Activated naive CD8-positive, alpha-beta T cell treated with anti-CD3 and anti-CD28 coated beads, Interleukin-2, amount 50 U/mL, for 16 hours (primary cell): ENCODE data around the gene PHF24.
"Not testable (repeated sequence)": the region's sequence is repeated elsewhere in the genome, so short reads cannot be mapped to it uniquely, and the experiment has no call there.

Source experiments
- DNase-seq: peaks from one replicate; pipeline ENCODE4 v3.0.0-alpha.2; 2020; ENCODE audit warnings: low read depth, low spot score

Gene PHF24

DNA sequence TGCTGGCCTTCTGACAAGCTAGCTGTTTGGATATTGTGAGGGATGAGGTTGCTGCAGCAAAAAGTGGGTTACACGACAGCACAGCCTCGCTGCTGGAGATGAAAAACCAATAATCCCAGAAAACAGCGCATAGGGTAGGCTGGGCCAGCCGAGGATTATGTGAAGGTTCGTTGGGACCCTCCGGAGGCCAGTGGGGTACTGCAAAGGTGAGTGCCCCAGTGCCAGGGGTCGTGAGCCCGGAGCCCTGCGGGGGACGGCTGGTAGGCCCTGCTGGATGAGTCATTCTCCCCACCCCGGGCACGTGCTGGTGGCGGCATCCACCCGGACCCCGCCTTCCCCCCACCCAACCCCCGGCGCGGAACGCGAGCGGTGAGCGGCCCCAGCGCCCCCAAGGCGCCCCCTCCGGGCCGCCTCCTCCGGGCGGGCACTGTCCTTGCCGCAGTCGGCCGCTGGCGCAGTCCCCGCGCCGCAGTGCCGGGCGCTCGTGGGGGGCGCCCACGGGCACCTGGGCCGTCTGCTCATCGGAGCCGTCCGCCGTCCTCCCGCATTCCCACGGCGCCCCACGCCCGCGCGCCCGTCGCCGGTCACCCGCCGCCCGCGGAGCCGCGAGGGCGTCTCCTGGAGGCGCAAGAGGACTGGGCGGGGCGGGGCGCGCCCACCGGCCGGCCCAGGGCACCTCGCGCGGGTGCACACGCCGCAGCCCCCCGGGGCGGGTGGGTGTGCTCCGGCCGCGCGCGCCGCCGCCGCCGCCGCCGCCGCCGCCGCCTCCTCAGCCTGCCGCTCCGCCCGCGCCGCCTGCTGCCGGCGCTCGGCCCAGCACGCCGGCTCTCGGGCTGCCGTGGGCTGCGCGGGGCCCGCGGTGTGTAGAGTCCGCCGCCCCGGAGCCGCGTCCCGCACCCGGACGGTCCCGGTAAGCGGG, at the start of gene PHF24:
TSS of gene PHF24 (plus strand) at position 794 of the 919 bp plus-strand sequence. CDS start 13,014 bp downstream, outside the sequence.
- DNase-seq, result no peak

DNA sequence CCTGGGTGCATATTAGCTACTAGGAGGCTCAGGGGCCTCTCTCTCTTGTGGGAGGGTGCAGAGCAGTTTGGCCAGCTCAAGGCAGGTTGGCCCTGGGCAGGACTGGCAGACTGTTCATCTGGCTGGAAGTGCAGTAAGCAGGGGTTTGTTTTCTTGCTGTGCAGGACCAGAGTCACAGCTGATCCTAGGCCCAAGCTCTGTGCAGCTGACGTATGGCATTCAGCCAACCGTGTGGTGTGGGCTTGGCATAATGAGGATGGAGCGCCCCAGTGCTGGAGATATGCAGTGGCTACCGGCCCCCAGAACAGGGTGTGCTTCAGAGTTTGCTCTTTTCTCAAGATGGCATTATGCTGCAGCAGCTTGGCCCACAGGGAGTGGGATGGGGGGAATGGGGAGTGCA, 31.0 kb upstream of the PHF24 start:
- no peak for DNase-seq

DNA sequence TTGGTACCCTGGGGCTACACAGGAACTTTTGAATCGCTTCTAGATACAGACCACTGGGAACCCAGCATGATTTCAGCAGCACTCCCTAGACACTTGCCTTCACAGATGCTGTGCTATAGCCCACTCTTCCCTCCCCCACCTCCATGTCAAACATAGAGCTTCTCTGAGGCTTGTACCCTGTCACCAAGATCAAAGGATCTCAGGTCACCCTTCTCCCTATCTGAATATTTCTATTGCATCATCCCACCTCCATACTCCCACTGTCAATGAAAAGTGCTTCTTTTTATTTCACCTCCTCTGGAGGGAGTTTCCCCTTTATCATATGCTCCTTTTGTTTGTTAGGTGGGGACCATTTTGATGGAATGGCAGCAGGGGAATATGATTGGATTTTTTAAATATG, 29.2 kb upstream of the PHF24 start:
- DNase-seq, result no peak

DNA sequence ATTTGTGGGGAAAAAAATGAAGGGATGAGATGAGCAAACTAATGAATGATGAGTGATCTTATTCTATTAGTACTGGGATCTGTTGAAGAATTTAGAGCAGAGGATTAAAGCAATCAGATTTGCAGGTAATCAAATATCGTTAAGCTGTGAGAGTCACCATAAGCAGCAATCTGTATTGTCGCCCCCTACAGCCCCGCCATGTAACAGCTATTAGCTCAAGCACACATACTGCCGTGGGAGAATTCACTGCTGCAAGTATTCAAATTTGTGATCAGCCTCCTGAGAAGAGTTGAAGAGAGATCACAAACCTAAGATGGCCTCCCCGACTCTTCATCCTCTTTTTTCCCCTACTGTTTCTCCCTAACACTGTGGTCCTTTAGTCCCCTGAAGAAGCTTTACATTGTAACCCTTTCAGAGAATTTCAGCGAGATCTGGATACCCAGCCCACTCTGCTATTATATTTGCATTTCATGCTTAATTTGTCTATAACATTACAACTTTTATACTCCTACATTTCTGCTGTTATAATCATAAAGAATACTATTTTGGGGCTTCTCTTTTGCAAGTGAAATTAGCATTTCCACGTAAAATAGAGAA, 28.5 kb upstream of the PHF24 start:
- DNase-seq, result no peak

DNA sequence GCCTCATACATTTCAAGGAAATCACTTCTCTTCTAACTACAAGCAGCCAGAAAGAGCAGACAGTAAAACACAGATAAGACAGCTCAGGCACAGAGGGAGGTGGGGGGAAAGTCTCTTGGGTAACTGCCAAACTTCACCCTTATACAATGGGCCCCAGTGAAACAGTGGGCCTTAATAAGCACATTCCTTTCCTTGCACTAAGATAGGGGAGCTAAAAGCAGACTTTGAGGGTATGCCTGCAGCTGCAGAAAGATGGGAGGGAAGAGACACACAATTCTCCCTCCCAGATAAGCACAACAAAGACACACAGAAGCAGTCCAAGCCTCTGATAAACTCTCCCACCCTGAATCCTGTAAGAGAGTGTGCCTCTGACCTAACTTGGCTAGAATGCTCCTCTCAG, 18.1 kb upstream of the PHF24 start:
- DNase-seq, result not testable (repeated sequence)

DNA sequence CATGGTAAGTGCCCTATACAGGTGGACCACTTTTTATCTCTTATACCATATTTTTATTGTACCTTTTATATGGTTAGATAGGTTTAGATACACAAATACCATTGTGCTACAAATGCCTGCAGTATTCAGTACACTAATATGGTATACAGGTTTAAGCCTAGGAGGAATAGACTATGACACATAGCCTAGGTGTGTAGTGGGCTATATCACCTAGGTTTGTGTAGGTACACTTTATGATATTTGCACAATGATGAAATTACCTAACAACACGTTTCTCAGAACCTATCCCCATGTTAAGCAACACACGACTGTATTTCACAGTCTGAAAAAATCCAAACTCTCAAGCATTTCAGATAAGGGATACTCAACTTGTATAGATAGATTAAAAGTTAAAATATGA, 9.6 kb upstream of the PHF24 start:
- DNase-seq, result no peak

DNA sequence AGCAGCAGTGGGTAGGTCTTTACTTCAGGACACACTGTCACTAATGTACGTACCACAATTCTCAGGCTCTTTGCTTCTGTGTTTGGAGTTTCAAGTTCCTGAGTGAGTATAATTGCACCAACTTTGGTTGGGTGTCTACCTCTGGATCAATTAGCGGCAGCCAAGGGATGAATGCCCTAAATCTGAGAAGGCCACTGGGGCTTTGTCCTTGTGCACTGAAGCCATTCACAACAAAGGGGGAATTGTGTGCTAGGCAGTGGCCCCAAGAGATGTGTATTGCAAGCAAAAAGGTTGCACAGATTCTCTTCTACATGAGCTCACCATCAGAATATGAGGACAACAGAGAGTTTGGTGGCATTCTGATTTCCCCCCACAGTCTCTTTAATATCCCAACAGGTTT, 3.9 kb upstream of the PHF24 start:
- DNase-seq, result no peak

DNA sequence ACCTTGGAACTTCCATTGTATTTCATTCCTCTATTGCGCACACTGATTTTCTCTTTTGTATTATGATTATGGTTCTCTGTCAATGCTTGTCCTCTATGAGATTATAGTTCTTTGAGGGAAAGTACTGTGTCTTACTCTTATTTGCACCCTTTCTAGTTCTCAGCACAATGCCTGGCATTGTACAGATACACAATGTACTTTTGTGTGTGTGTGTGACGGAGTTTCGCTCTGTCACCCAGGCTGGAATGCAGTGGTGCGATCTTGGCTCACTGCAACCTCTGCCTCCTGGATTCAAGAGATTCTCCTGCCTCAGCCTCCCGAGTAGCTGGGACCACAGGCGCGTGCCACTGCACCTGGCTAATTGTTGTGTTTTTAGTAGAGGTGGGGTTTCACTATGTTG, 2.0 kb upstream of the PHF24 start:
- DNase-seq, result not testable (repeated sequence)

DNA sequence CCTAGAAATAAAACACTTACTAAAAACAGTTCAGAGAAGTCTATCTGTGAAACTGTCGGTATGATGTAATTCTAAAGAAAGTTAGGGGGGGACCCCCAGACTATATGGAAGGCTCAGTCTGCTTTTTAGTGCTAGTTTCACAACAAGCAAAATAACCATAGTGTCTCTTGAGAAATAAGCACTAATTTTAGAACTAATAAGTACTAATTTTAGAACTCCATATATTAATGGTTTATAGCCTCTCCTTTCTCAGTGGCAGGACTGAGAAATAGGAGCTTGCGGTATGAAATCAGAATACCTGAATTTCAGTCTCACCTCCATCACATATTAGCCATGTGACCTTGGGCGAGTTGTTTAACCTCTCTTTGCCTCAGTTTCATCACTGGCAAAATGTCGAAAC, 1.4 kb upstream of the PHF24 start:
- DNase-seq, result no peak

DNA sequence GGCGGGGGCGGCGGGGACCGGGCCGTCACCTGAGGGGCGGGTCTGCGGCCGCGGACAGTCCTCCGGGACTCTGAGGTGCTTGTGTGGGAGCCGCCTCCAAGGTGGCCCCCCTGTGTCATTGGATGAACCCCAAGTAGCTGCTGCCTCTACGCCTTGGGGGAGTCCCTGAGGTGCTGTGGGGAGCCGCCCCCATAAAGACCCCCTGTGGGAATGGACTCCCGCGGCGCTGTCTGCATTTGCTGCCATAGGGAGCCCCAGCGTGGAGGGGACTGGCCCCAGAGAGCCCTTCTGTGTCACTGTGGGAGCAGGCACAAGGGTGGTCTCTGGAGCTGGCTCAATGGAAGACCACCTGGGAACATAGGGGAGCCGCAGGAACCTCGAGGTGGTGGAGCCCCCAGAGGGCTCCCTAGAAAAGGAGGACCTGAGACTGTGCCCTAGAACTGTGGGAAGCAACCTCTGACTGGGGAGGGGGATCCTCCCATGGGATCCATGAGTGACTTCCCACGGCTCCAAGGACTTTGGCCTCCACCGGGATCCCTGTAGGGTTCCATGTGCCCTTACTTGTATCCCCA, 412 bp downstream of the PHF24 start:
- DNase-seq, result no peak

DNA sequence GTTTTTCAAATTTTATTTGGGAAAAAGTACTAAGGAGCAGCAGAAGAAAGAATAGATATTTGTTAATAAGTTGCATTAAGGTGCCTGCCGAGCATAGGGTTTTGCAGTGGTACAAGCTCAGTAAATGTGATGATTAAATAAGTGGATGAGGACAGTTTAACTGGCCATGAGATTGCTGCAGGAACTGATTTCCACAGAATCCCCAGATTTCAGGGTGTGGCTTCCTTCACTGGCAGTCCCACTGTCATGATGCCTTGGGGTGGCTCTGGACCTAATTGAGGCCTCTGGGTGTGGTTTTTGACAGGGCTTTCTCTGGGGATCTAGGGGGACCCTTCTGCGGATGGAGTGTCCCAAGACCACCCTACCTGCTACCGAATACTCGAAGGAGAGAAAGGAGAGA, 1.4 kb downstream of the PHF24 start:
- DNase-seq, result no peak

DNA sequence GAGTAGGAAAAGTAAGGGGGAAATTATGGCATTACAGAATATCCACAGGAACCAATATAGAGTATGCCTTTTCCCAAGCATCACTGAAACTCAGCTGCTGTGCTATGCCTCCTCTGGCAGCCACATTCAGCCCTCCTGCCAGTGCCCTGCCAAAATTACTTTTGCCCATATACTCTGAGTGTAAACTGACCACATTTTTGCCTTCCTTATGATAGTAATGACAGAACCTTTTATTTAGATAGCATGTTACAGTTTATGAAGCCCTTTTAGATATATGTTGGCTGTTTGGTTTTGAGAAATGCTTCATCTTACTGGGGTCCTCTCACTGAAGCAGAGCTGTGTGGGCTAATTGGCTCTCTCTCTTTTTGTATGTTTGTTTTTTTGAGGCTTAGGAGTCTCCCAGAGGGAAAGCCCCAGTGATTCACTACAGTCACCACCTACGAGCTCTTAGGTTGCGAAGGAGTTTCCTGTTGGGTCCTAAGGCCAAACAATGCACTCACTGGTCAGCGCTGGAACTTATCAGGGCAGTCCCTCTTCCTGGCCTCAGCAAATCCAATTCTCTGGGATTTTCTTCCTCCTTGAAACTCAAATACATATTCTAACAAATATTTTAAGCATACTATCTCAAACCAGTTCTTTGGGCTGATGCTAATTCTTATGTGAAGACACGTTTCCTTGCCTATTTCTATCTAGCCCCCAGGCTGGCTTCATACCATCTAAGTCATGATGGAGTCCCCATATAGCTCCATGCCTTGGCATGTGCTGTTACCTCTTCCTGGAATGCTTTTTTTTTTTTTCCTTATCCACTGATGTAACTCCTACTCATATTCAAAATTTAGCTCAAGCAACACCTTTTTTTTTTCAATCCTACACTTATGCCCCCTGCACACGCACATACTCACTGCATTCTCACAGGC, 3.7 kb downstream of the PHF24 start:
- no peak for DNase-seq

DNA sequence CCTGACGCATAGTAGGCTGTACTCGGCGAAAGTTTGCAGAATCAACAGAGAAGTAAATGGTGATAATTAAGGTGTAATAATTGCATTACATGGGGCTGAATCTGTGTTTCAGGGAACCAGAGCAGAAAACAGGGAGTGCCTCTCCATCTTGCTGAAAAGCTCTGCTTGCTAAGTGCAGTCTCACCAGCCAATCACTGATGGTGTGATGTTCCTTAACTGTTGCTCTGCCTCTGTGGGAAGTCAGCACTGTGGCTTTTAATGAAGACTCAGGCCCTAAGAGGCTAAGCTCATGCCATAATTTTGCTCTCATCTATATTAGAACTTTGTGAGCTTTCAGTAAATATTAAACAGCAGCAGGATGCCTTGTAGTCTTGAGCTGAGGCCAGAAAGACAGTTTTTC, 4.5 kb downstream of the PHF24 start:
- DNase-seq, result no peak

DNA sequence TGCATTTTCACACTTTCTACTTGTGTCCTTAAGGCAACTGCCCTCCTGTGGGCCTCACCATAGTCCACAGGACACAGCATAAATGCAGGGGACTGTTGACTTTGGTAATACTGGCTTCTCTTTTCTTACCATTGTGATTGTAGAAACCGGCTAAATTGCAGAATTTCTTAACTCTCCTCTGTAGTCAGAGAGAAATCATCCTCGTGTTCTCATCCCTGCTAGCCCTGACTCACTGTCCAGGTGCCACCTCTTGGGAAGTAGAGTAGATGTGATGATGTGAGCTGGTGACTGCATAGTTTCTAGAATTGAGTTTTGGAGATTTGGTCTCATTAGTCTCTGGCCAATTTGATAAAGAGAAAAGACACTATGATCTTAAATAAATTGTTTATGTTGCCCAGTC, 5.5 kb downstream of the PHF24 start:
- no peak for DNase-seq

DNA sequence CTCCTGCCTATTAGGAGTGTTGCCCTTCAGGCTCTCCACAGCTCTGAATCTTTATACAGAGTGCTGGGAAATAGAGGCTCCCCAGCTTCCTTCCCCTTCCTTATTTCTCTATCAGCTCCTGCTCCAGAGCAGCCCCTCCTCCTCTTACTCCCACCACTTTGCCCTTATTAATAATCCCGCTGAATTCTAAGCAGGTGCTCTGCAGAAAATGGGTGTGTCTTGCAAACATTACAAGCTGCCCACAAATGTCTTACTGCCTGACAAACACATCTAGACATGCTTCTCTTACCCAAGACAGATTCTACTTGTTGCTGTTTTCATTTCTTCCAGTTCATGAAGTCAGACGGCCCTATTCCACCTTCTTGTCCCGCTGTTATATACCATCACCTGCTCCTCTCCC, 6.4 kb downstream of the PHF24 start:
- no peak for DNase-seq

DNA sequence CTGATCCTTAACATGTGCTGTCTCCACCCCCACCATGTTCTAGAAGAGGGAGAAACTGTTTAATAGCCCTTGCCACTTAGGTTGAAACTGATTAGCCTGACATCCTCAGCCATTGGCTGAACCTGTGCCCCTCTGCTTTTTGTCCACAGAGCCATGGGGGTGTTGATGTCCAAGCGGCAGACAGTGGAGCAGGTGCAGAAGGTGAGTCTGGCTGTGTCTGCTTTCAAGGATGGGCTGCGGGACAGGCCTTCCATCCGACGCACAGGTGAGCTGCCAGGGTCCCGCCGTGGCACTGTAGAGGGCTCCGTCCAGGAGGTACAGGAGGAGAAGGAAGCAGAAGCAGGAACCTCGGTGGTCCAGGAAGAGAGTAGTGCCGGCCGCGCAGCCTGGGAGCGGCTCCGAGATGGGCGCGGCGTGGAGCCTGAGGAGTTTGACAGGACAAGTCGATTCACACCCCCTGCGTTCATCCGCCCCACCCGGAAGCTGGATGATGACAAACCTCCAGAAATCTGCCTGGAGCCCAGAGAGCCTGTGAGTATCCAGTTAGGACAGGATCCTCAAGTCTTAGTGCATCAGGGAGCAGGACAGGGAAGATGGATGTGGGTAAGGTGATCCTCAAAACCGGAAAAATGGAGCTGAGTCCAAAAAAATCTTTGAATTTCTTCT, 13.2 kb downstream of the PHF24 start:
- no peak for DNase-seq

DNA sequence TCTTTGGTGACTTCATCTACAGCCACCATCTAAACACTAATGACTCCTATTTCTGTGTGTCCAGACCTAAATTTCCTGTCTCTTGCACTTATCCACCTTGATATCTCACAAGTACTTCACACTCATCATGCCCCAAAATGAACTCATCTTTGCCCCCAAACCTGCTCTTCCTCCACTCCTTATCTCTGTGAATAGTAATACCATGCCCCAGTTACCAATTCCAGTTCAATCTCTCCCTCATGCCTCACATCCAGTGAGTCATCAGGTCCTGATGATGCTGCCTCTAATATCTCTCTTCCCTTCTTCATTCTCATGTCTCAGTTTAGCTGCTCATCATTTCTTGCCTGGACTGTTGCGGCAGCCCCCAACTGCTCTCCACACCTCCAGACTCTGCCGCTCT, 16.6 kb downstream of the PHF24 start:
- no peak for DNase-seq

DNA sequence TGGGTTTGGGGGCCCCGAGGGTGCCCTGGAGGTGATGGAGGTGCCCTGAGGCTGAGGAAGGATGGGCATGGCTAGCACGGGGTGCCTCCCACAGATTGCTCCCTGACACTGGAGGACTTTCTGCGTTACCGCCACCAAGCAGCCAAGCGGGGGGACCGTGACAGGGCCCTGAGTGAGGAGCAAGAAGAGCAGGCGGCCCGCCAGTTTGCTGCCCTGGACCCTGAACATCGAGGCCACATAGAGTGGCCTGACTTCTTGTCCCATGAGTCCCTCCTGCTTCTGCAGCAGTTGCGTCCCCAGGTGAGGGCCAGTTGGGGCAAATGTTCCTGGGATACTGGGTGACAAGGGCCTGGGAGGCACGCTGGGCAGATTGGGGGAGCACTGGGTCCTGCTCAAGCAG, 18.4 kb downstream of the PHF24 start:
- no peak for DNase-seq

DNA sequence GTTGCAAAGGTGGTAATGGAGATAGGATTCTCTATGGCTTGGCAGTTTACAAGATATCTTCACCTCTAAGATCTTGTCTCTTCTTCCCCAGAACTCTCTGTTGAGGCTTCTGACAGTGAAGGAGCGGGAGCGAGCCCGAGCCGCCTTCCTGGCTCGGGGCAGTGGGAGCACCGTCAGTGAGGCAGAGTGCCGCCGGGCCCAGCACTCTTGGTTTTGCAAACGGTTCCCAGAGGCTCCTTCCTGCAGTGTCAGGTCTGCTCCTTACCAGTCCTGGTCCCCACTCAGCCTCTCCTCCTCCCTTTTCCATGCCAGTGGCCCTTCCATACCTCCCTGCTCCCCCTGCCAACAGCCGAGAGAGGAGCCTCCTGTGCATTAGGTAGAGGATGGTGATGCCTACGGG, 18.9 kb downstream of the PHF24 start:
- no peak for DNase-seq

DNA sequence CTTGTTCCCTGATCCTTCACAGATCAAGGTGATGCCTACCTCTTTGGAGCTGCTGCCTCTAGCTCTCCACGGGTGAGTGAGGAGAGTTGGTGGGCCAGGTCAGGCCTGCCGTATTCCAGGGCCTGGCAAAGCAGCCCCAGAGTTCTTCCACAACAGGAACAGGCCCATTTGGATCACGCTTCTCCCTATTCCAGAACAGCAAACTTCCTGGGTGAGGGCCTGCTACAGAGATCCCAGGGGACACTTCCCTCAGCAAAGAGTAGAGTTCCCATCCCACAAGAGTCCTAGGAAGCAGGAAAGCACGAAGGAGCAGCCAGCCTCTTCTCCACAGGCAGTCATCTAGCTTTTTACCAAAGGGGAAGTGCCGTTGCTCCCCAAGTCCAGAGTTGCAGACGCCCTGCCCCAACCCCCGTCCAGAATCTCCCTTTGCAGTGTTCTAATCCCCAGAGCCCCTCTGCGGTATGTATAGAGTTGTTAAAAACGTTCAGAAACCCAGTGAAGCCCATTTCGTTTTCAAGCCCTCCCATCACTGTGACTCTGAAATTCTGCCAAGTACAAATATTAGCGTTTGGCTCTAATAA, 22.2 kb downstream of the PHF24 start:
- DNase-seq, result no peak

DNA sequence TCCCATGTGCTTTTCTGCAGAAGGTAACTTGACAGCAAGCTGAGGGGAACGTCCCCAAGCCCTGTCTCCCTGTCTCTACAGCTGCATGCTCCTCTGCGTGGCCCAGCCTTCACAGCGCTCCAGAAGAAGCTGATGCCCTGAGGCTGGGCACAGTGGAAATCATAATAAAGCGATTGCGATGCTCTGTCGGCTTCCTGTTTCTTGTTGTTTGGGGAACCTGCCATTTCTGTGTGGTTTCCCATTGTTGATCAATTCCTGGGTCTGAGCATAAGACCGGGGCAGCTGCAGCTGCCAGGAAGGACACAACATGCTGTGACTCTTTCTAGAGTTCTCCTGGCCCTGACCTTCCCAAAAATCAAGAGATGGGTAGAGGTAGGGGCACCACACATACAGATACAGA, 24.3 kb downstream of the PHF24 start:
- no peak for DNase-seq
